ENCODE measurements around the gene ASPDH. TPM values are rescaled to one million over a fixed set of nuclear protein-coding genes. Genes with fewer than 3 reads are reported as not detected.

ASPDH gene
- total RNA-seq: not detected
- long read RNA-seq: 0 reads

- intact Hi-C loops (cut with DNase I): no loop called here
- ATAC-seq (ENCODE audit: poor library complexity) (no peak), DNase-seq (peak; percentile 37)
Observed at GRCh38 chr19:50513746-50514345, at the start of gene ASPDH. Gene ASPDH (minus strand): TSS chr19:50513913. CDS start chr19:50513823, 90 bp downstream.

GRCh38 chr19:50562996-50563395 is 49.3 kb upstream of the ASPDH start:
- ATAC-seq (ENCODE audit: poor library complexity) (no peak), DNase-seq (no peak)
- intact Hi-C loops (cut with DNase I): no loop called here

- intact Hi-C loops (cut with DNase I): no loop called here
- DNase-seq (no peak), ATAC-seq (ENCODE audit: poor library complexity) (no peak)
Observed at GRCh38 chr19:50562329-50562728, 48.6 kb upstream of the ASPDH start.

GRCh38 chr19:50559636-50560035 is 45.9 kb upstream of the ASPDH start:
- ATAC-seq (ENCODE audit: poor library complexity): no peak
- no peak for DNase-seq
- intact Hi-C loops (cut with DNase I): no loop called here

- no peak for ATAC-seq (ENCODE audit: poor library complexity)
Observed at GRCh38 chr19:50558449-50558848, 44.7 kb upstream of the ASPDH start.

GRCh38 chr19:50558039-50558438 is 44.3 kb upstream of the ASPDH start:
- intact Hi-C loops (cut with DNase I): no loop called here
- DNase-seq: no peak
- ATAC-seq (ENCODE audit: poor library complexity): no peak

More at GRCh38 chr19:50558449-50558848, 44.7 kb upstream of the ASPDH start:
- intact Hi-C loops (cut with DNase I): no loop called here
- no peak for DNase-seq

GRCh38 chr19:50557009-50557613 is 43.4 kb upstream of the ASPDH start:
- intact Hi-C loops (cut with DNase I): no loop called here
- ATAC-seq (ENCODE audit: poor library complexity) (no peak), DNase-seq (no peak)

GRCh38 chr19:50556282-50557008 is 42.7 kb upstream of the ASPDH start:
- intact Hi-C loops (cut with DNase I): no loop called here
- ATAC-seq (ENCODE audit: poor library complexity) (peak; percentile 85), DNase-seq (peak; percentile 86)

- intact Hi-C loops (cut with DNase I): no loop called here
- DNase-seq: peak; percentile 46
- peak; percentile 12 for ATAC-seq (ENCODE audit: poor library complexity)
Observed at GRCh38 chr19:50555450-50556281, 42.0 kb upstream of the ASPDH start.

GRCh38 chr19:50555033-50555432 is 41.3 kb upstream of the ASPDH start:
- ATAC-seq (ENCODE audit: poor library complexity) (no peak), DNase-seq (no peak)
- intact Hi-C loops (cut with DNase I): no loop called here

- DNase-seq (peak; percentile 6), ATAC-seq (ENCODE audit: poor library complexity) (no peak)
- intact Hi-C loops (cut with DNase I): no loop called here
Observed at GRCh38 chr19:50554212-50554611, 40.5 kb upstream of the ASPDH start.

- intact Hi-C loops (cut with DNase I): no loop called here
- DNase-seq (no peak), ATAC-seq (ENCODE audit: poor library complexity) (no peak)
Observed at GRCh38 chr19:50553134-50553703, 39.5 kb upstream of the ASPDH start.

- DNase-seq: no peak
- intact Hi-C loops (cut with DNase I): no loop called here
- no peak for ATAC-seq (ENCODE audit: poor library complexity)
Observed at GRCh38 chr19:50552540-50552939, 38.8 kb upstream of the ASPDH start.

GRCh38 chr19:50551715-50552187 is 38.0 kb upstream of the ASPDH start:
- intact Hi-C loops (cut with DNase I): no loop called here
- no peak for ATAC-seq (ENCODE audit: poor library complexity)
- DNase-seq: no peak

- no peak for ATAC-seq (ENCODE audit: poor library complexity)
- DNase-seq: no peak
- intact Hi-C loops (cut with DNase I): no loop called here
Observed at GRCh38 chr19:50551034-50551714, 37.5 kb upstream of the ASPDH start.

GRCh38 chr19:50550594-50550966 is 36.9 kb upstream of the ASPDH start:
- DNase-seq (no peak), ATAC-seq (ENCODE audit: poor library complexity) (no peak)
- intact Hi-C loops (cut with DNase I): no loop called here

- ATAC-seq (ENCODE audit: poor library complexity): no peak
- DNase-seq: no peak
- intact Hi-C loops (cut with DNase I): no loop called here
Observed at GRCh38 chr19:50549927-50550593, 36.3 kb upstream of the ASPDH start.

All from Right ventricle myocardium superior (tissue), 1 donor.